Measurements from ENCODE around the gene GBX1. TPM values are rescaled to one million over a fixed set of nuclear protein-coding genes. Genes with fewer than 3 reads are reported as not detected.

The GBX1 gene
- total RNA-seq, 6 experiments from 2014 or later: not detected

DNA sequence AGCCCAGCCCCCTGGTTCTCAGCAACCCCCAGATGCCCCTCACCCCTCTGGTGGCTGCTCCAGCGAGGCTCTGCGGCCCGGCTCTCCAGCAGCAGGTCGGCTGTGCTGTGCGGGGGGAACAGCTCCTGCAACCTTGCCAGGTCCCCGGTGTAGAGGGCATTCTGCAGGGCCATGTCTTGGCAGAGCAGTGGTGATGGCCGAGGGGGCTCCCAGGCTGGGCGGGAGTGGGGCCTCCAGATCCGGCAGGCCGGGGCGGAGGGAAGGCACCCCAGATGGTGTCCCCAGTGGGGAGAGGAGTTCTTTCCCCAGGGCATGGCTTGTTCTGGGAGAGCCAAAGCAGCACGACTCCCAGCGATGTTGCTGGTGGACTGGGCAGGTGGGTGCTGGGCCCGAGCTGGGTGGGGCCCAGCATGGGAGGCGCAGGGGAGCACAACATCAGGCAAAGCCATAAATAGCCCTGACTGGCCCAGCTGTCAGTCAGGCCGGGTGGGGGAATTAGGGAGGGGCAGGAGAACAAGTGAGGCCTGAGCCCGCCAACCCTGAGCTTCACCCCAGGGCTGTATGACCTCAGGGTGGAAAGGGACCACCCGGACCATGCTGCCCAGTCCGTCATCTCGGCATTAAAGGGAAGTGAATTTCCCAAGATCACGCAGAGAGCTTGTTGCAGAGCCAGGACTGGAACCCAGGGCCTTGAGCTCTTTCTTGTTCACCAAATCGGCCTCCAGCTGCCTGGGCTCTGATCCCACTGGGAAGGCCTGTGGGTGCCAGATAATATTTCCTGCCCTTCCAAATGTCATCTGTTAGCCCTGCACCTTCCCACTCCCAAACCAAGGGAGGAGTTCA is 20.1 kb upstream of the GBX1 start:
- H3K36me3 ChIP-seq: no peaks in the 10 kb centered on the region
- H3K9me3 ChIP-seq: no peaks in the 10 kb centered on the region
- H3K27me3 ChIP-seq: no peaks in the 10 kb centered on the region
- TF ChIP-seq, protein P1, sequence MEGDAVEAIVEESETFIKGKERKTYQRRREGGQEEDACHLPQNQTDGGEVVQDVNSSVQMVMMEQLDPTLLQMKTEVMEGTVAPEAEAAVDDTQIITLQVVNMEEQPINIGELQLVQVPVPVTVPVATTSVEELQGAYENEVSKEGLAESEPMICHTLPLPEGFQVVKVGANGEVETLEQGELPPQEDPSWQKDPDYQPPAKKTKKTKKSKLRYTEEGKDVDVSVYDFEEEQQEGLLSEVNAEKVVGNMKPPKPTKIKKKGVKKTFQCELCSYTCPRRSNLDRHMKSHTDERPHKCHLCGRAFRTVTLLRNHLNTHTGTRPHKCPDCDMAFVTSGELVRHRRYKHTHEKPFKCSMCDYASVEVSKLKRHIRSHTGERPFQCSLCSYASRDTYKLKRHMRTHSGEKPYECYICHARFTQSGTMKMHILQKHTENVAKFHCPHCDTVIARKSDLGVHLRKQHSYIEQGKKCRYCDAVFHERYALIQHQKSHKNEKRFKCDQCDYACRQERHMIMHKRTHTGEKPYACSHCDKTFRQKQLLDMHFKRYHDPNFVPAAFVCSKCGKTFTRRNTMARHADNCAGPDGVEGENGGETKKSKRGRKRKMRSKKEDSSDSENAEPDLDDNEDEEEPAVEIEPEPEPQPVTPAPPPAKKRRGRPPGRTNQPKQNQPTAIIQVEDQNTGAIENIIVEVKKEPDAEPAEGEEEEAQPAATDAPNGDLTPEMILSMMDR (IDR thresholded peaks at IDR 0.05): no peak
- no peak for TF ChIP-seq POLR2A (IDR thresholded peaks at IDR 0.05)
- H3K4me3 ChIP-seq: no peak overlapping the region
- WGBS (ENCODE audit: insufficient coverage, low coverage, low lambda C conversion rate, missing lambda C conversion rate): 60% methylated on average over 1 of the region's 22 CpGs
- DNase-seq: peak in 1 of 3 donors; percentile 51
- no peaks in the 10 kb centered on the region for H3K4me1 ChIP-seq
- intact Hi-C loops (cut with DNase I): no loop called here
- peak in 1 of 4 donors; percentile 5 for ATAC-seq
- no peak overlapping the region for H3K27ac ChIP-seq

DNA sequence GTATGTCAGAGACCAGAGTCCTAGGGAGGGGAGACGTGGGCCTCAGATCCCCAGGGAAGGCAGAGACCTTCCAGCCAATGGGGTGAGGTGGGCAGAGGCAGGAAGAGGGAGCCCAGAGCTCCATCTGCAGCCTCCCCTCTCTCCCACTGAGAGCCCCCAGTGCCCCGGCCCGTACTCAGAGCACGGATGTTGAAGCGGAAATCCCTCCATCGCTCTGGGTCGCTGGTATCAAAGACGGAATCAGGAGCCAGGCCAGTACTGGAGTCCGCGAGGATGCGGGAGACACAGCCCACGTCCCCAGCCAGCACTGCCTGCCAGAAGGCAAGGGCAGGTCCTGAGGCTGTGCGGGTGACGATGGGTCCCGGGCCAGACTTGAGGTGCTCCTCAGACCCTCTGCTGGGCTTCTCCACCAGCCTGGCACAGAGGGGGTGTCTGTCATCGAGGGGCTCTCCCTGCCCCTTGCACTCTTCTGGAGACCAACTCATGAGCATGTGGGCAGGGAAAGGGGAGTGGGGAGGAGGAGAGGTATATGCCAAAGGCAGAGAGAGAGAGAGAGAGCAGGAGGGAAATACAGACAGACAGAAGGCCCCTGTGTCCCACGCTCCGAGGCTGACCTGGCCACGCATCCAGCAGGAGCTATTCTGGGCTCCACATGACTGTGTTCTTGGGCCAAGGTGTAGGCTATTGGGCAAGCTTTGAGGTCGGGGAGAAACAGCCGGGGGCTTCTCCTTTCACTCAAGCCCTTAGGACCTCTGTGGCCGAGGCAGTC is 19.3 kb upstream of the GBX1 start, which contains the start of gene ASB10:
ASB10 (minus strand) TSS at position 611 of the 769 bp plus-strand sequence; CDS start at position 491, 120 bp downstream.
- 89% methylated on average over 10 of the region's 22 CpGs for WGBS (ENCODE audit: insufficient coverage, low coverage, low lambda C conversion rate, missing lambda C conversion rate)
- no peak within 1 kb of the TSS for H3K27ac ChIP-seq
- DNase-seq (no peak), ATAC-seq (peak in 1 of 4 donors; percentile 8)
- no peaks in the 10 kb centered on the region for H3K4me1 ChIP-seq
- no peaks in the 10 kb centered on the region for H3K36me3 ChIP-seq
- no peak within 1 kb of the TSS for H3K4me3 ChIP-seq
- intact Hi-C loops (cut with DNase I): no loop called here
- TF ChIP-seq, protein P1 (IDR thresholded peaks at IDR 0.05): no peak
- TF ChIP-seq POLR2A (IDR thresholded peaks at IDR 0.05): no peak
- H3K9me3 ChIP-seq: no peaks in the 10 kb centered on the region
- no peaks in the 10 kb centered on the region for H3K27me3 ChIP-seq

DNA sequence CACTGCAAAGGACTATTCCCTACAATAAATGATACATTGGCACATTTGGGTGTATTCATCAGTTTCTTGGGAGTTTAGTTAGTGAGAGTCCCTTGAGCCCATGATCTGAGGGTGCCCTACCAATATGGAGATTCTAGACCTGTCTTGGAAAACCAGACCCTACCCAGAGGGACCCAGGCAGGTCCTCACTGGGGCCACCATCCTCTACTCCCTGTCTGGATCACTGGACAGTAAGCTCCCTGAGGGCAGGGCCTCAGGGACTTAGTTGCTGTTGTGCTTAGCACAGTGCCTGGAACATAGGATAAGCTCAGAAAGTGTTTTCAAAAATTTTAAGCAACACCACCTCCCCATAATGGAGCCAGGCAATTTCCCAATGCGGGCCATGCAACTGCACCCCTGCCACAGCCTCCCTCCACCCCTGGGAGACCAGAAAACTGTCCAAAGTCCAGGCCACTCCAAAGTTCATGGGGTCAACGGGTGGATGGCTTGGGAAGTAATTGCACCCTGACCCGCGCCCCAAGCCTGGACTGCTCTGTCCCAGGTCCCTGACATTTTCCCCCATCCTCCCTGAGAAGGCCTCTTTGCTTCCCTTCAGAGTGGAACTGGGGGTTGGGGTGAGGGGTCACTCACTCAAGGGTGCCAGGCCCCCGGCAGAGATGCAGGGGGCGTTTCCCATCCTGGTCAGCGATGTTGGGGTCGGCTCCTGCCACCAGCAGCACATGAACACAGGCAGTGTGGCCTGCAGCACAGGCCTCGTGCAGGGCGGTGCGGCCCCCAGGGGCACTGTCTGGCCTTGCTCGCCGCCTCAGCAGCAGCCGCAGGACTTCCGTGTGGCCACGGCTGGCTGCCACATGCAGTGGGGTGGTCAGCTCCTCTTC is 18.5 kb upstream of the GBX1 start:
- TF ChIP-seq, protein P1 (IDR thresholded peaks at IDR 0.05): no peak
- TF ChIP-seq POLR2A (IDR thresholded peaks at IDR 0.05): no peak
- Histone ChIP-seq H3K27ac (no peak overlapping the region), H3K9me3 (no peaks in the 10 kb centered on the region), H3K4me1 (no peaks in the 10 kb centered on the region), H3K36me3 (no peaks in the 10 kb centered on the region), H3K27me3 (no peaks in the 10 kb centered on the region), H3K4me3 (no peak overlapping the region)
- intact Hi-C loops (cut with DNase I): no loop called here
- DNase-seq (peak in 1 of 3 donors; percentile 44), ATAC-seq (peak in 2 of 4 donors; percentile 27)
- whole genome bisulfite sequencing (ENCODE audit: insufficient coverage, low coverage, low lambda C conversion rate, missing lambda C conversion rate): 47% methylated on average over 3 of the region's 16 CpGs

DNA sequence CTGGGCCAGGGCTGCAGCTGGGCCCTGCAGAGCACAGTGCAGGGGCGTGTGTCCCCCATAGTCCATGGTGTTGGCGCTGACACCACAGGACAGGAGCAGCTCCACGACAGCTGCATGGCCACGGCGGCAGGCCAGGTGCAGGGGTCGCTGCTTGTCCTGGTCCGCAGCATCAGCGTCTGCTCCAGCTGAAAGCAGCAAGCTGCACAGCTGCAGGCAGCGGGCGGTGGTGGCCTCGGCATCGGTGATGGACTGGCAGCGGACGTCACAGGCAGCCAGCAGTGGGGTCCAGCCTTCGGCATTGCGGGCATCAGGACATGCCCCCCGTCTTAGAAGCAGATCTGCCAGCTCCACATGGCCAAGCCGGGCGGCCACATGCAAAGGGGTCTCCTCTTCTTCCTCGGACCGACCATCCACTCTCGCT is 13.5 kb upstream of the GBX1 start:
- no CpG with 5 or more reads among the region's 22 CpGs for WGBS (ENCODE audit: insufficient coverage, low coverage, low lambda C conversion rate, missing lambda C conversion rate)
- no peaks in the 10 kb centered on the region for H3K27me3 ChIP-seq
- DNase-seq (peak in 1 of 3 donors; percentile 39), ATAC-seq (no peak)
- no peak overlapping the region for H3K4me3 ChIP-seq
- intact Hi-C loops (cut with DNase I): no loop called here
- H3K36me3 ChIP-seq: no peaks in the 10 kb centered on the region
- no peak overlapping the region for H3K27ac ChIP-seq
- no peaks in the 10 kb centered on the region for H3K9me3 ChIP-seq
- H3K4me1 ChIP-seq: no peaks in the 10 kb centered on the region
- no peak for TF ChIP-seq POLR2A (IDR thresholded peaks at IDR 0.05)
- TF ChIP-seq, protein P1 (IDR thresholded peaks at IDR 0.05): no peak

All from right lobe of liver (tissue), 6 donors.